Cardiac septum (tissue), 1 donor: ENCODE results near the gene GOLGA8S. TPM values are rescaled to one million over a fixed set of nuclear protein-coding genes. Genes with fewer than 3 reads are reported as not detected.
"Not testable (repeated sequence)": the region's sequence is repeated elsewhere in the genome, so short reads cannot be mapped to it uniquely, and the experiment has no call there.

Experiments
- DNase-seq: peaks from one replicate; pipeline ENCODE4 v3.0.0-alpha.2; 2020; ENCODE audit warnings: low spot score
- intact Hi-C: fragments of 100-400 bp; cut with DNase I; formaldehyde crosslinking; loops from one replicate; pipeline ENCODE4 v1.14.0; 2022
- long read RNA-seq: library from polyadenylated mRNA; unstranded; transcript quantifications from one replicate; pipeline ENCODE4 v2.0.0, GENCODE V29; 2021
- total RNA-seq: library from RNA; stranded (reverse); fragmentation: NEBNext Ultra II Directional; extraction: Animal tissue kit (Norgen Biotek cat#: 25700); gene quantifications from one replicate; pipeline ENCODE4 v1.2.1, GENCODE V29; 2021
- donor health status: DM: no; HTN: no; CAD: no.

Gene GOLGA8S, protein sequence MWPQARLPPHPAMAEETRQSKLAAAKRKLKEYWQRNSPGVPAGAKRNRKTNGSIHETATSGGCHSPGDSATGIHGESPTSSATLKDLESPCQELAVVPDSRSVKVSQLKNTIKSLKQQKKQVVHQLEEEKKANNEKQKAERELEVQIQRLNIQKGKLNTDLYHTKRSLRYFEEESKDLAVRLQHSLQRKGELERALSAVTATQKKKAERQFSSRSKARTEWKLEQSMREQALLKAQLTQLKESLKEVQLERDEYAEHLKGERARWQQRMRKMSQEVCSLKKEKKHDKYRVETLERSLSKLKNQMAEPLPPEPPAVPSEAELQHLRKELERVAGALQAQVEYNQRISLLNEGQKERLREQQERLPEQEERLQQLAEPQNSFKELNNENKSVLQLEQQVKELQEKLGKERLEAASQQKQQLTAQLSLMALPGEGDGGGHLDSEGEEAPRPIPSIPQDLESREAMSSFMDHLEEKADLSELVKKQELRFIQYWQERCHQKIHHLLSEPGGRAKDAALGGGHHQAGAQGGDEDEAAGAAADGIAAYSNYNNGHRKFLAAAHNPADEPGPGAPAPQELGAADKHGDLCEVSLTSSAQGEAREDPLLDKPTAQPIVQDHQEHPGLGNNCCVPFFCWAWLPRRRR
- total RNA-seq, result 1.1 TPM
- long read RNA-seq, result 0 reads

GRCh38 chr15:23354448-23354847, at the start of gene GOLGA8S:
Gene GOLGA8S (plus strand): TSS chr15:23354748. CDS start chr15:23354810, 62 bp downstream.
- intact Hi-C loops, result not testable (repeated sequence)

GRCh38 chr15:23304805-23305204, 49.7 kb upstream of the GOLGA8S start:
- not testable (repeated sequence) for DNase-seq

More at GRCh38 chr15:23354448-23354847, at the start of gene GOLGA8S:
- not testable (repeated sequence) for DNase-seq

GRCh38 chr15:23305921-23306320, 48.6 kb upstream of the GOLGA8S start:
- intact Hi-C loops, DNase-seq: not testable (repeated sequence)

More at GRCh38 chr15:23304805-23305204, 49.7 kb upstream of the GOLGA8S start:
- intact Hi-C loops, result not testable (repeated sequence)

- intact Hi-C loops, DNase-seq: not testable (repeated sequence)
These were observed 43.3 kb upstream of the GOLGA8S start for GRCh38 chr15:23311233-23311632.

DNA sequence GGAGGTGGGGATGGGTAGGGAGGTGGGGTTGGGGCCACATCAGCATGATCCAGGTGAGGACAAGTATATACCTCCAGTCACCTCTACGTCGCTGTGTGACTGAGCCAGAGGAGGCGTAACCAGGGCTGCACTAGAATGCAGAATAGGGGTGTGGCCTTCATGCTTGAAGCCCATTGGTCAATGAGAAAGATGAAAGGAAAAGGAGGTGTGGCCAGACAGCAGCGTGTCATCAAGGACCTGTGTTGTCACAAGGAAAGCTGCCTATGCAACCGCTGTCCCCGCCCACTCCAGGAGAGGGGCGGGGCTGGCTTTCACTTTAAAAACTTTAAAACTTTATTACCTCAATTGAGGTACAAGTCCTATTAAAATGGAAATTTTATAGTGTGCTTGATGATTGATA, 20.5 kb upstream of the GOLGA8S start, which contains the start of gene GOLGA6L26:
Gene GOLGA6L26, minus strand, starts transcription at position 101 of the 400 bp plus-strand sequence. Its CDS starts 61 bp downstream, at position 40.
- intact Hi-C loops, DNase-seq: not testable (repeated sequence)

GRCh38 chr15:23362622-23363021, 8.1 kb downstream of the GOLGA8S start:
- intact Hi-C loops, DNase-seq: not testable (repeated sequence)

DNA sequence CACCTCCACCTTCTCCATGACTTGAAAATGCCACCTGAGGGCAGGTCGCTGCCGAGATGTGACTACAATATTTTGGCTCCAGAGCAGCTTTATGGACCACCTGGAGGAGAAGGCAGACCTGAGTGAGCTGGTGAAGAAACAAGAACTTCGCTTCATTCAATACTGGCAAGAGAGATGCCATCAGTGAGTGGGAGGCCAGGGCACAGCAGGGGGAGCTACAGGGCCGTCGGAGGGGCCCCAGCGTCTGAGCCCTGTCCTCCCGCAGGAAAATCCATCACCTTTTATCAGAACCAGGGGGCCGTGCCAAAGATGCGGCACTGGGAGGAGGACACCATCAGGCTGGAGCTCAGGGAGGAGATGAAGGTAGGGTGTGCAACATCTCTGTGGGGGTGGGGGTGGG, 9.7 kb downstream of the GOLGA8S start:
- intact Hi-C loops, DNase-seq: not testable (repeated sequence)

DNA sequence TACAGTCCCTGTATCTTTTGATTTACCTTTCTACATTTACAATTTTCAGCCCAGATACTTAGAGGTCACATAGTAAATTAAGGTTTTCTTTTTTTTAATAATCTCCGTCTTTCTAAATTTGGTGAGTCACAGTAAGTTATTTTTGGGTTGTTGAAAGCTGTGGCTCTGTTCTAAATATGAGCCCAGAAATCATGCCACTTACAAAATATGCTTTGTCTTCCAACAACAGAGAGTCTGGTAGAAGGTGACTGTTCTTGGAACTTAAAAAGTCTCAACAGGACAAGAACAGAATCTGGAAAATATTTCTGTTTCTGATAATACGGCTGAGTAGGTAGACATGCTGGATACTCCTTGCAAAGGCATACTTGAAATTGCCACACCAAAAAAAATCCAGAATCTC, 16.0 kb downstream of the GOLGA8S start:
- intact Hi-C loops, result no loop called here
- DNase-seq, result no peak

GRCh38 chr15:23371134-23371533, 16.6 kb downstream of the GOLGA8S start:
- DNase-seq, intact Hi-C loops: not testable (repeated sequence)

- intact Hi-C loops, DNase-seq: not testable (repeated sequence)
These were observed 17.3 kb downstream of the GOLGA8S start for GRCh38 chr15:23371868-23372267.

DNA sequence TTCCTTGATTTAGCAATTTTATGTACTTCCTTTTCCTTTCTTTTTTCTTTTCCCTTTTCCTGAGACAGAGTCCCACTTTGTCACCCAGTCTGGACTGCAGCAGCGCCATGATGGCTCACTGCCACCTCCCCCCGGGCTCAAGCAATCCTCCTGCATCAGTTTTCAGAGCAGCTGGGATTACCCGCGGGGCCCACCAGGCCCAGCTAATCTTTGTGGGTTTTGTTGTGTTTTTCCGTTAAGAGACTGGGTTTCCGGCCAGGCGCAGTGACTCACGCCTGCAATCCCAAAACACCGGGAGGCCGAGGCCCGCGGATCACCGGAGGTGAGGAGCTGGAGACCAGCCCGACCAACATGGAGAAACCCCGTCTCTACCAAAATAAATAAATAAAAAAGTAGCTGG, 17.7 kb downstream of the GOLGA8S start:
- no peak for DNase-seq
- intact Hi-C loops, result no loop called here

DNA sequence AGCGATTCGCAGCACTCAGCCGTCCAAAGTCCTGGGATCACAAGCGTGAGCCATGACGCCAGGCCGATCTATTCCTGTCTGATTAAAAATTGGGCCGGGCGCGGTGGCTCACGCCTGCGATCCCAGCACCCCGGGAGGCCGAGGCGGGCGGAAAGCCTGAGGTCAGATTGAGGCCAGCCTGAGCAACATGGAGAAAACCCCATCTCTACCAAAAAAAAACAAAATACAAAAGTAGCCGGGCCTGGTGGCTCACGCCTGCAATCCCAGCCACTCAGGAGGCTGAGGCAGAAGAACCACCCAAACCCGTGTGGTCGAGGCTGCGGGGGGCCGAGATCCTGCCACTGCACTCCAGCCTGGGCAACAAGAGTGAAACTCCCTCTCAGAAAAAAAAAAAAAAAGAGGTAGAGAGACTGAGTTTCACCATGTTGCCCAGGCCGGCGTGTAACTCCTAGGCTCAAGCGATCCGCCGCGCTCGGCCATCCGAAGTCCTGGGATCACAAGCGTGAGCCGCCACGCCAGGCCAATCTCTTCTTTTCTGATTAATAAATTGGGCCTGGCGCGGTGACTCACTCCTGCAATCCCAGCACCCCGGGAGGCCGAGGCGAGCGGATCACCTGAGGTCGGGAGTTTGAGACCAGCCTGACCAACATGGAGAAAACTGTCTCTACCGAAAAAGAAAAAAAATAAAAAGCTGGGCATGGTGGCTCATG, 18.5 kb downstream of the GOLGA8S start:
- intact Hi-C loops, result not testable (repeated sequence)

GRCh38 chr15:23374226-23374625, 19.7 kb downstream of the GOLGA8S start:
- DNase-seq, intact Hi-C loops: not testable (repeated sequence)

More for the DNA sequence above, 18.5 kb downstream of the GOLGA8S start:
- not testable (repeated sequence) for DNase-seq

- DNase-seq, result peak; percentile 15
- intact Hi-C loops, result not testable (repeated sequence)
These were observed 24.4 kb downstream of the GOLGA8S start for GRCh38 chr15:23378946-23379345.

GRCh38 chr15:23380700-23381099, 26.2 kb downstream of the GOLGA8S start:
- intact Hi-C loops, DNase-seq: not testable (repeated sequence)

GRCh38 chr15:23381192-23381591, 26.6 kb downstream of the GOLGA8S start:
- peak; percentile 50 for DNase-seq
- intact Hi-C loops, result not testable (repeated sequence)

DNA sequence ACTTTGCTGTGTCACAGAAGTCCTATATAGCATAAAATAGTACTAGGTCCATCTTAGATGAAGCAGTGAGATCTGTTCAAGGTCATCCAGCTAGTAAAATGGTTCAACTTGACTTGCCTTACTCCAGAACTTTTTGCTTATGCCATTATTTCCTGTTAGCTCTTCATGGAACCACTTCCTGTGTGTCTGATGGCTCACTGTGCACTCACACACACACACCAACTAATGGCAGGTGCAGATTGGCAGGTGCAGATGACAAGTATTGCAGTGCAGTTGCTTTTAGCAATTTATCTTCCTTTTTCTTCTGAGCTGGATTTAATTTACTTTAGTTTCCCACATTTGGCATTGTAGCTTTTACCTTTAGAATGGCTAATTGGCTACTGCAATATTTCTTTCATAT, 29.8 kb downstream of the GOLGA8S start:
- DNase-seq, result no peak
- intact Hi-C loops, result no loop called here

DNA sequence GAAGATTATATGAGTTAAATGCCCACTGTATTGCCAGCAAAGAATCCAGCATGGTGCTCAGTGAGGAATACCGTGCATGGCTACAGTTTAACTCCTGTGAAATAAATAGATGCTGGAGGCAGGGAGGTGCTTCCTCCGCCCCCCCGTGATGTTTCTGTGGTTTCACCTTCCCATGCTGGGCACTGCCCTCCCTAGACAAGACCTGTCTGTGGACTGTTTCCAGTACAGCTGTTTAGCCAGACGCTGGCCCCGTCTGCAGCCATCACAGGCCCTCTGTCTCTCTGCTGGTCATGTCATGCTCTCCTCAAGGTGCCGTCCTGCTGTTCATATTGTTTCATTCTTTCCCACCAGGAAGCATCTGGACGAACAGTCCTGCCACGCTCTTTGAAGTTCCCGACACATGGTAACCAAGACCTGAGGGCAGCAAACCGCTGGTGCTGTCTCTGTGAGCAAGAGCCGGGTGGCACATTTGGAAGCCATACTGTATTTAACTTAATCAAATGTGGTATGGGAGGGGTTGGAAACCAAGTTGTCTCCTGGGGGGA, 31.4 kb downstream of the GOLGA8S start:
- DNase-seq, result no peak
- intact Hi-C loops, result no loop called here

DNA sequence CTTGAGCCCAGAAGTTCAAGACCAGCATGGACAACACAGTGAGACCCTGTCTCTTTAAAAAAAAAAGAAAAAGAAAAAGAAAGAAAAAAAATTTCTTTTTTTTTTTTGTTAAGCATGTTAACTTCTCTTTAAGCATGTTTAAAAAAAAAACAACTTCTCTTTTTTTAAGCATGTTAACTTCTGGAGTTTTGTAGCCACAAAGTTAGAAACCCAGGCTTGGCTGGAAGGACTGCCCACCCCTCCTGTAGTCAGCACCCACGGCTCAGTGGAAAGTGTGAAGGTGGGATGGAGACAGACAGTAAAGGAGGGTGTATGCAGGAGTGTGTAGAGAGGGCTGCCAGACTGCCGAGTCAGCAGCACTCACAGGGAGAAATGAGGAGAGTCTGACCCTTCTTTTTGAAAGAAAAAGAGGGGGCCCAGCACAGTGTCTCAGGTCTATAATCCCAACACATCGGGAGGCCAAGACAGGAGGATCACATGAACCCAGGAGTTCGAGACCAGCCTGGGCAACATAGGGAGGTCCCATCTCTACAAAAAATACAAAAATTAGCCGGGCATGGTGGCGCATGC, 33.2 kb downstream of the GOLGA8S start:
- DNase-seq, result no peak
- intact Hi-C loops, result no loop called here
